HFF-Myc (cell line): Measurements from ENCODE around the gene VSTM2L.

ENCODE experiments used
- DNase-seq: peaks from one replicate; pipeline ENCODE4 v3.0.0-alpha.2; 2011; ENCODE audit warnings: low read depth; ENCODE audit errors: extremely low read depth
- H3K4me3 ChIP-seq: replicated peaks from 2 replicates; pipeline ENCODE4 v1.5.1; 2011; ENCODE audit warnings: low read depth, mild to moderate bottlenecking, control low read depth, low read length
- TF ChIP-seq, protein P1 (sequence below): IDR thresholded peaks from 2 replicates; pipeline ENCODE4 v1.5.1; 2012; ENCODE audit warnings: mild to moderate bottlenecking, low read depth, low read length, control low read depth; ENCODE audit errors: missing control alignments

The VSTM2L gene

GRCh38 chr20:37988306-37988954 lies 85.5 kb downstream of the VSTM2L start:
- H3K4me3 ChIP-seq, result no peak overlapping the region
- DNase-seq, result no peak
- TF ChIP-seq, protein P1, sequence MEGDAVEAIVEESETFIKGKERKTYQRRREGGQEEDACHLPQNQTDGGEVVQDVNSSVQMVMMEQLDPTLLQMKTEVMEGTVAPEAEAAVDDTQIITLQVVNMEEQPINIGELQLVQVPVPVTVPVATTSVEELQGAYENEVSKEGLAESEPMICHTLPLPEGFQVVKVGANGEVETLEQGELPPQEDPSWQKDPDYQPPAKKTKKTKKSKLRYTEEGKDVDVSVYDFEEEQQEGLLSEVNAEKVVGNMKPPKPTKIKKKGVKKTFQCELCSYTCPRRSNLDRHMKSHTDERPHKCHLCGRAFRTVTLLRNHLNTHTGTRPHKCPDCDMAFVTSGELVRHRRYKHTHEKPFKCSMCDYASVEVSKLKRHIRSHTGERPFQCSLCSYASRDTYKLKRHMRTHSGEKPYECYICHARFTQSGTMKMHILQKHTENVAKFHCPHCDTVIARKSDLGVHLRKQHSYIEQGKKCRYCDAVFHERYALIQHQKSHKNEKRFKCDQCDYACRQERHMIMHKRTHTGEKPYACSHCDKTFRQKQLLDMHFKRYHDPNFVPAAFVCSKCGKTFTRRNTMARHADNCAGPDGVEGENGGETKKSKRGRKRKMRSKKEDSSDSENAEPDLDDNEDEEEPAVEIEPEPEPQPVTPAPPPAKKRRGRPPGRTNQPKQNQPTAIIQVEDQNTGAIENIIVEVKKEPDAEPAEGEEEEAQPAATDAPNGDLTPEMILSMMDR, result no peak

GRCh38 chr20:37989601-37990295 lies 86.8 kb downstream of the VSTM2L start:
- DNase-seq, result no peak
- TF ChIP-seq, protein P1, result no peak

GRCh38 chr20:37990571-37991151 lies 87.7 kb downstream of the VSTM2L start:
- H3K4me3 ChIP-seq, result no peak overlapping the region
- no peak for DNase-seq
- TF ChIP-seq, protein P1, result no peak

More at GRCh38 chr20:37989601-37990295, 86.8 kb downstream of the VSTM2L start:
- no peak overlapping the region for H3K4me3 ChIP-seq

- TF ChIP-seq, protein P1, result no peak
- H3K4me3 ChIP-seq, result no peak overlapping the region
- no peak for DNase-seq
Measured at GRCh38 chr20:37991157-37991866, 88.4 kb downstream of the VSTM2L start.

DNA sequence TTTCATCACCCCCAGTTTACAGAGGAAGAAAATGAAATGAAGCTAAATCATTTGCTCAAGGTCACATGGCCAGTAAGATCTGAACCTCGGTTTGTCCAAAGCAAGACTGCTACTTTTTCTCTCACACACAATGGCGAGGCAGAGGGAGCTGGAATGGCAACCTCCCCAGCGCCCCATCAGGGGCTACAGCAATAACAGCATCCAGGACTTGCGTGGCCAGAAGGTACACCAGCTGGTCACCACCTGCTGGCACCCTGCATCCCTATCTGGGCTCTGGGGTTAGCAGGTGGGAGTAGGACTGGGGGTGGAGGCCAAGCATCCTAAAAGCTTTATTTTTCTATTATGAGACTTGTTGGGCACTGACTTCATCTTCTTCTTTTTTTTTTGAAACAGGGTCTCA lies 89.0 kb downstream of the VSTM2L start:
- H3K4me3 ChIP-seq, result no peak overlapping the region

GRCh38 chr20:37992802-37993409 lies 90.0 kb downstream of the VSTM2L start:
- DNase-seq, result peak; percentile 80
- no peak overlapping the region for H3K4me3 ChIP-seq
- TF ChIP-seq, protein P1, result peak; percentile 46

More for the DNA sequence above, 89.0 kb downstream of the VSTM2L start:
- TF ChIP-seq, protein P1, result no peak
- DNase-seq, result no peak
